OCI-LY1 (cell line): ENCODE results near the gene DIP2C.

Experiments used
- H2AFZ ChIP-seq: fragments of 200-600 bp; sonication (generic), shearing (Covaris generic); 2 replicates; pipeline ENCODE4 v1.6.0; 2014; ENCODE audit warnings: antibody characterized with exemption, mild to moderate bottlenecking, low read length
- H3F3A ChIP-seq: fragments of 200-600 bp; sonication (generic), shearing (Covaris generic); 2 replicates; pipeline ENCODE4 v1.6.0; 2014; ENCODE audit warnings: mild to moderate bottlenecking, antibody characterized with exemption, low read length, moderate library complexity; ENCODE audit not compliant: insufficient read depth
- H3K27ac ChIP-seq: fragments of 200-600 bp; sonication (generic); 2 replicates; pipeline ENCODE4 v1.5.1; 2014; ENCODE audit warnings: low read length, mixed run types, mild to moderate bottlenecking, low read depth; ENCODE audit not compliant: poor library complexity, severe bottlenecking
- H3K27me3 ChIP-seq: fragments of 200-600 bp; sonication (generic); 2 replicates; pipeline ENCODE4 v1.6.0; 2014; ENCODE audit warnings: antibody characterized with exemption, mild to moderate bottlenecking, low read length, moderate library complexity; ENCODE audit not compliant: insufficient read depth
- H3K36me3 ChIP-seq: fragments of 200-600 bp; sonication (generic); 2 replicates; pipeline ENCODE4 v1.6.1; 2014; ENCODE audit warnings: mild to moderate bottlenecking, antibody characterized with exemption, low read length, moderate library complexity, mixed read lengths; ENCODE audit not compliant: insufficient read depth
- H3K4me1 ChIP-seq: fragments of 200-600 bp; sonication (generic); 2 replicates; pipeline ENCODE4 v1.5.1; 2014; ENCODE audit warnings: mild to moderate bottlenecking, low read length, moderate library complexity; ENCODE audit not compliant: insufficient read depth, severe bottlenecking
- H3K4me2 ChIP-seq: fragments of 200-600 bp; sonication (generic), shearing (Covaris generic); 2 replicates; pipeline ENCODE4 v1.6.1; 2014; ENCODE audit warnings: low read length
- H3K4me3 ChIP-seq: fragments of 200-600 bp; sonication (generic); 2 replicates; pipeline ENCODE4 v1.5.1; 2014; ENCODE audit warnings: low read length, low read depth, mild to moderate bottlenecking, mixed read lengths; ENCODE audit not compliant: poor library complexity, severe bottlenecking
- H3K79me2 ChIP-seq: fragments of 200-600 bp; shearing (Covaris generic); 2 replicates; pipeline ENCODE4 v1.6.1; 2016; ENCODE audit warnings: mixed run types, low read length, mixed read lengths; ENCODE audit not compliant: insufficient read depth
- H3K9ac ChIP-seq: fragments of 200-600 bp; sonication (generic), shearing (Covaris generic); 2 replicates; pipeline ENCODE4 v1.6.1; 2014; ENCODE audit warnings: mild to moderate bottlenecking, low read length, mixed read lengths
- H3K9me2 ChIP-seq: fragments of 200-600 bp; sonication (generic), shearing (Covaris generic); 2 replicates; pipeline ENCODE4 v1.6.1; 2014; ENCODE audit warnings: low read depth, mild to moderate bottlenecking, low read length, mixed read lengths
- H3K9me3 ChIP-seq: fragments of 200-600 bp; shearing (Covaris generic); 2 replicates; pipeline ENCODE4 v1.6.1; 2014; ENCODE audit warnings: low read length, mixed read lengths
- H4K20me1 ChIP-seq: fragments of 200-600 bp; sonication (generic), shearing (Covaris generic); 2 replicates; pipeline ENCODE4 v1.6.0; 2016; ENCODE audit warnings: mild to moderate bottlenecking, low read length; ENCODE audit not compliant: insufficient read depth
- EZH2 ChIP-seq: fragments of 200-600 bp; sonication (generic), shearing (Covaris generic); IDR thresholded peaks from 2 replicates; pipeline ENCODE4 v1.8.0; 2017; ENCODE audit warnings: borderline replicate concordance, mixed run types, mild to moderate bottlenecking, antibody characterized with exemption, low read length, moderate library complexity, mixed read lengths
- TF ChIP-seq, protein P1 (sequence below): fragments of 200-600 bp; sonication (generic), shearing (Covaris generic); IDR thresholded peaks from 2 replicates; pipeline ENCODE4 v1.5.1; 2017; ENCODE audit warnings: mild to moderate bottlenecking, antibody characterized with exemption, low read length, moderate library complexity, mixed read lengths

DIP2C gene, protein sequence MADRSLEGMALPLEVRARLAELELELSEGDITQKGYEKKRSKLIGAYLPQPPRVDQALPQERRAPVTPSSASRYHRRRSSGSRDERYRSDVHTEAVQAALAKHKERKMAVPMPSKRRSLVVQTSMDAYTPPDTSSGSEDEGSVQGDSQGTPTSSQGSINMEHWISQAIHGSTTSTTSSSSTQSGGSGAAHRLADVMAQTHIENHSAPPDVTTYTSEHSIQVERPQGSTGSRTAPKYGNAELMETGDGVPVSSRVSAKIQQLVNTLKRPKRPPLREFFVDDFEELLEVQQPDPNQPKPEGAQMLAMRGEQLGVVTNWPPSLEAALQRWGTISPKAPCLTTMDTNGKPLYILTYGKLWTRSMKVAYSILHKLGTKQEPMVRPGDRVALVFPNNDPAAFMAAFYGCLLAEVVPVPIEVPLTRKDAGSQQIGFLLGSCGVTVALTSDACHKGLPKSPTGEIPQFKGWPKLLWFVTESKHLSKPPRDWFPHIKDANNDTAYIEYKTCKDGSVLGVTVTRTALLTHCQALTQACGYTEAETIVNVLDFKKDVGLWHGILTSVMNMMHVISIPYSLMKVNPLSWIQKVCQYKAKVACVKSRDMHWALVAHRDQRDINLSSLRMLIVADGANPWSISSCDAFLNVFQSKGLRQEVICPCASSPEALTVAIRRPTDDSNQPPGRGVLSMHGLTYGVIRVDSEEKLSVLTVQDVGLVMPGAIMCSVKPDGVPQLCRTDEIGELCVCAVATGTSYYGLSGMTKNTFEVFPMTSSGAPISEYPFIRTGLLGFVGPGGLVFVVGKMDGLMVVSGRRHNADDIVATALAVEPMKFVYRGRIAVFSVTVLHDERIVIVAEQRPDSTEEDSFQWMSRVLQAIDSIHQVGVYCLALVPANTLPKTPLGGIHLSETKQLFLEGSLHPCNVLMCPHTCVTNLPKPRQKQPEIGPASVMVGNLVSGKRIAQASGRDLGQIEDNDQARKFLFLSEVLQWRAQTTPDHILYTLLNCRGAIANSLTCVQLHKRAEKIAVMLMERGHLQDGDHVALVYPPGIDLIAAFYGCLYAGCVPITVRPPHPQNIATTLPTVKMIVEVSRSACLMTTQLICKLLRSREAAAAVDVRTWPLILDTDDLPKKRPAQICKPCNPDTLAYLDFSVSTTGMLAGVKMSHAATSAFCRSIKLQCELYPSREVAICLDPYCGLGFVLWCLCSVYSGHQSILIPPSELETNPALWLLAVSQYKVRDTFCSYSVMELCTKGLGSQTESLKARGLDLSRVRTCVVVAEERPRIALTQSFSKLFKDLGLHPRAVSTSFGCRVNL (N-terminal part only)

DNA sequence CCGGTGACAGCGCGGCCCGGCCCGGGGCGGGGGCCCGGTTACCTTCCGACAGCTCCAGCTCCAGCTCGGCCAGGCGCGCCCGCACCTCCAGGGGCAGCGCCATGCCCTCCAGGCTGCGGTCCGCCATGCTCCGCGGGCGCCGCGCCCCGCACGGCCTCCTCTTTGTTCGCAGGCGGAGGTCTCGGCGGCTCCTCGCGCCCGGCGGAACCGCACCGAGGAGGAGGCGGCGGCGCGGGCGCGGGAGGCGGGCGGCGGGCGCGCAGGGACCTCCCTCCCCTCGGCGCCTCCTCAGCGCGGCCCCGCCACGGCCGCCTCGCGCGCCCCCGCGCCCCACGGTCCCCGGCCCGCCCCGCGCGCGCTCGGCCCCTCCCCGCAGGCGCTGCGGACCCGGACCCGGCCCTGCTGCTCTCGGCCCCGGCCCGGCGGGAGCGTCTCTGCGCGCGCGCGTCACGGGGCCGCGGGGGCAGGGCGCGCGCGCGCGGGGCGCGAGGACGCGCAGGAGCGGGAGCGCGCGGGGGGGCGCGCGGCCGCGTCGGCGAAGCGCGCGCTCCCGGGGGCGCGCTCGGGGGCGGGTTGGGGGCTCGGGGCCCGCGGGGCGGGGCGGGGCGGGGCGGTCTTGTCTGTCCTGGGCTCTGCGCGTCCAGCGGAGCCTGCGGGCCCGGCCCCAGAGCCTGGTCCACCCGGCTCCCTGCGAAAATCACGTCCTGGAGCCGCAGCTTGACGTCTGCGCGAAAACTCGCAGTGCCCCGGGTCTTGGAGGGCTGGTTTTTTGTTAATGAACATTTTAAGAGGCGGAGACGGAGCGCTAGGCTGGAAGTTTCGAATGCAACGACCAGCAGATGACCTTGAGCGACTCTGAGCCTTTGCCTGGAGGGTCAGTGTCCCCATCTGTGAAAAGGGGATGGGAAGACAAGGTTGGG lies at the start of gene DIP2C:
TSS of gene DIP2C (minus strand) at position 217 of the 920 bp plus-strand sequence. CDS start at position 127, 90 bp downstream.
- no peak within 1 kb of the TSS for H3K4me3 ChIP-seq
- no peaks in the 10 kb centered on the region; the same call in 1 of the 2 replicates for H3K27me3 ChIP-seq
- TF ChIP-seq, protein P1, sequence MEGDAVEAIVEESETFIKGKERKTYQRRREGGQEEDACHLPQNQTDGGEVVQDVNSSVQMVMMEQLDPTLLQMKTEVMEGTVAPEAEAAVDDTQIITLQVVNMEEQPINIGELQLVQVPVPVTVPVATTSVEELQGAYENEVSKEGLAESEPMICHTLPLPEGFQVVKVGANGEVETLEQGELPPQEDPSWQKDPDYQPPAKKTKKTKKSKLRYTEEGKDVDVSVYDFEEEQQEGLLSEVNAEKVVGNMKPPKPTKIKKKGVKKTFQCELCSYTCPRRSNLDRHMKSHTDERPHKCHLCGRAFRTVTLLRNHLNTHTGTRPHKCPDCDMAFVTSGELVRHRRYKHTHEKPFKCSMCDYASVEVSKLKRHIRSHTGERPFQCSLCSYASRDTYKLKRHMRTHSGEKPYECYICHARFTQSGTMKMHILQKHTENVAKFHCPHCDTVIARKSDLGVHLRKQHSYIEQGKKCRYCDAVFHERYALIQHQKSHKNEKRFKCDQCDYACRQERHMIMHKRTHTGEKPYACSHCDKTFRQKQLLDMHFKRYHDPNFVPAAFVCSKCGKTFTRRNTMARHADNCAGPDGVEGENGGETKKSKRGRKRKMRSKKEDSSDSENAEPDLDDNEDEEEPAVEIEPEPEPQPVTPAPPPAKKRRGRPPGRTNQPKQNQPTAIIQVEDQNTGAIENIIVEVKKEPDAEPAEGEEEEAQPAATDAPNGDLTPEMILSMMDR, result no peak
- TF ChIP-seq EZH2, result no peak
- no peaks in the 10 kb centered on the region for H3K9me2 ChIP-seq
- no peaks in the 10 kb centered on the region for H3K36me3 ChIP-seq
- peaks cover 19% of the 10 kb centered on the region for H3K4me1 ChIP-seq
- no peaks in the 10 kb centered on the region for H3F3A ChIP-seq
- H4K20me1 ChIP-seq, result no peaks in the 10 kb centered on the region
- H3K79me2 ChIP-seq, result no peaks in the 10 kb centered on the region
- H3K9ac ChIP-seq, result no peak within 1 kb of the TSS
- no peak within 1 kb of the TSS for H2AFZ ChIP-seq
- no peak within 1 kb of the TSS for H3K4me2 ChIP-seq
- no peaks in the 10 kb centered on the region for H3K9me3 ChIP-seq
- no peak within 1 kb of the TSS for H3K27ac ChIP-seq

DNA sequence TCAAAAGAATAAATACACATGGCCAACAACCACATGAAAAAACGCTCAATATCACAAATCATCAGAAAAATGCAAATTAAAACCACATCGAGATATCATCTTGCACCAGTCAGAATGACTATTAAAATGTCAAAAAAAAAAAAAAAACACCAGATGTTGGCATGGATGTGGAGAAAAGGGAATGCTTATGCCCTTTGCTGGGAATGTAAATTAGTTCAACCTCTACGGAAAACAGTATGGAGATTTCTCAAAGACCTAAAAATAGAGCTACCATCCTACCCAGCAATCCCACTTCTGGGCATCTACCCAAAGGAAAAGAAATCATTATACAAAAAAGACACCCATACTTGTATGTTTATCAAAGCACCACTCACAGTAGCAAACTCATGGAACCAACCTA lies 45.0 kb upstream of the DIP2C start:
- Histone ChIP-seq H4K20me1 (no peaks in the 10 kb centered on the region), H3K9me2 (no peaks in the 10 kb centered on the region), H3K27ac (no peak overlapping the region), H3K27me3 (peaks cover 3% of the 10 kb centered on the region; the same call in 1 of the 2 replicates), H3K4me1 (no peaks in the 10 kb centered on the region), H2AFZ (no peak overlapping the region), H3K36me3 (no peaks in the 10 kb centered on the region), H3K9ac (no peak overlapping the region), H3K4me2 (no peak overlapping the region), H3K9me3 (no peaks in the 10 kb centered on the region), H3K4me3 (no peak overlapping the region), H3K79me2 (no peaks in the 10 kb centered on the region), H3F3A (no peaks in the 10 kb centered on the region)
- TF ChIP-seq EZH2, result no peak
- TF ChIP-seq, protein P1, result no peak
